A549 (cell line): ENCODE data around the gene MCTP1. TPM values are rescaled to one million over a fixed set of nuclear protein-coding genes. Genes with fewer than 3 reads are reported as not detected.

ENCODE experiments used
- ATAC-seq, 2 experiments: fragments of 200-7000 bp in 1 of 2; fragments of >200 bp in 1 of 2; cut with Nextera tagmentation in 1 of 2; cut with Tn5 transposase in 1 of 2; 3 replicates each; pipeline versions ENCODE4 v1.8.0 to v1.9.1; 2018 to 2020; ENCODE audit warnings: mild to moderate bottlenecking in 1 of 2, moderate library complexity in 1 of 2
- CTCF ChIA-PET: fragments of 300-600 bp; sonication (Branson Sonifier 250); formaldehyde crosslinking; extraction: SDS; loops from one replicate; lab custom pipeline; 2021; ENCODE audit warnings: antibody characterized with exemption, inconsistent platforms; lab: Yijun Ruan, JAX
- POLR2A ChIA-PET: fragments of 350-600 bp; formaldehyde crosslinking; extraction: SDS; loops from one replicate; lab custom pipeline; 2021; ENCODE audit warnings: antibody characterized with exemption, inconsistent platforms; lab: Yijun Ruan, JAX
- DNase-seq, 2 experiments: peaks; one replicate each; pipeline versions ENCODE4 v3.0.0 to v3.0.0-alpha.2; 2011 to 2016; ENCODE audit warnings: low read depth in 1 of 2, low spot score in 1 of 2
- FAIRE-seq: peaks from 2 replicates; lab custom pipeline; 2011; peaks lifted over from hg19 to GRCh38; lab: Jason Lieb, UNC
- H3K27ac ChIP-seq, 2 experiments: fragments of >200 bp; sonication (Bioruptor Twin); formaldehyde crosslinking; 3 replicates each; pipeline ENCODE4 v1.5.1; 2016 to 2017
- H3K4me1 ChIP-seq: fragments of >200 bp; sonication (Bioruptor Twin); formaldehyde crosslinking; 3 replicates; pipeline ENCODE4 v1.6.1; 2016
- H3K4me2 ChIP-seq: fragments of >200 bp; sonication (Bioruptor Twin); formaldehyde crosslinking; 3 replicates; pipeline ENCODE4 v1.6.1; 2016
- H3K4me3 ChIP-seq: fragments of >200 bp; sonication (Bioruptor Twin); formaldehyde crosslinking; 3 replicates; pipeline ENCODE4 v1.5.1; 2016
- H3K9me3 ChIP-seq: fragments of >200 bp; sonication (Bioruptor Twin); formaldehyde crosslinking; 3 replicates; pipeline ENCODE4 v1.6.1; 2016
- ATOH8 ChIP-seq: fragments of 250-450 bp; sonication (Bioruptor Pico); IDR thresholded peaks from 2 replicates; pipeline ENCODE4 v1.5.0; 2020; ENCODE audit warnings: low read depth, mild to moderate bottlenecking, moderate library complexity
- BCL3 ChIP-seq: fragments of >200 bp; sonication (Bioruptor Twin); formaldehyde crosslinking; IDR thresholded peaks from 3 replicates; pipeline ENCODE4 v1.6.1; 2016
- CBX8 ChIP-seq: fragments of 200-600 bp; sonication (generic); IDR thresholded peaks from 2 replicates; pipeline ENCODE4 v1.6.1; 2016
- CHD2 ChIP-seq: fragments of 150-350 bp; IDR thresholded peaks from 2 replicates; pipeline ENCODE4 v1.6.1; 2014; ENCODE audit warnings: low read length; ENCODE audit not compliant: partially characterized antibody
- CTCF ChIP-seq: fragments of >200 bp; sonication (Bioruptor Twin); formaldehyde crosslinking; IDR thresholded peaks from 3 replicates; pipeline ENCODE4 v1.5.1; 2016
- EHF ChIP-seq: fragments of 250-450 bp; sonication (Bioruptor Pico); IDR thresholded peaks from 2 replicates; pipeline ENCODE4 v1.5.0; 2020; ENCODE audit warnings: mild to moderate bottlenecking
- HES2 ChIP-seq: fragments of >200 bp; sonication (Bioruptor Twin); formaldehyde crosslinking; IDR thresholded peaks from 2 replicates; pipeline ENCODE4 v1.6.1; 2016
- JUNB ChIP-seq: fragments of >200 bp; sonication (Bioruptor Twin); formaldehyde crosslinking; IDR thresholded peaks from 2 replicates; pipeline ENCODE4 v1.6.1; 2016
- MAFK ChIP-seq: fragments of 450-650 bp; IDR thresholded peaks from 2 replicates; pipeline ENCODE4 v1.6.1; 2014; ENCODE audit not compliant: partially characterized antibody
- MAX ChIP-seq: IDR thresholded peaks from 2 replicates; pipeline ENCODE4 v1.6.1; 2012
- POLR2AphosphoS2 ChIP-seq: conservative IDR thresholded peaks from 2 replicates; pipeline ENCODE4 v1.6.1; 2012; ENCODE audit warnings: low read length, improper control_type of control experiment, inconsistent platforms
- REST ChIP-seq: fragments of 200-600 bp; sonication (generic); IDR thresholded peaks from 2 replicates; pipeline ENCODE4 v1.6.1; 2016; ENCODE audit warnings: antibody characterized with exemption, mild to moderate bottlenecking, moderate library complexity
- RFX5 ChIP-seq: fragments of 450-650 bp; IDR thresholded peaks from 2 replicates; pipeline ENCODE4 v1.7.1; 2014; ENCODE audit warnings: antibody characterized with exemption, mild to moderate bottlenecking, moderate library complexity
- SMC3 ChIP-seq: fragments of >200 bp; sonication (Bioruptor Twin); formaldehyde crosslinking; IDR thresholded peaks from 3 replicates; pipeline ENCODE4 v1.6.1; 2018; ENCODE audit warnings: inconsistent platforms
- TFCP2L1 ChIP-seq: fragments of 250-450 bp; sonication (Bioruptor Pico); IDR thresholded peaks from 2 replicates; pipeline ENCODE4 v1.5.0; 2021; ENCODE audit warnings: mild to moderate bottlenecking
- ZC3H11A ChIP-seq: fragments of 450-650 bp; IDR thresholded peaks from 2 replicates; pipeline ENCODE4 v1.6.1; 2014; ENCODE audit warnings: antibody characterized with exemption, mild to moderate bottlenecking
- WGBS: methylation state at CpG from one replicate; pipeline ENCODE4 v1.1.6; 2017; ENCODE audit errors: missing lambda C conversion rate; 5-methylcytosine and 5-hydroxymethylcytosine counted together
- polyA plus RNA-seq, 4 experiments: library from polyadenylated mRNA; depleted of rRNA in 3 of 4; stranded (reverse); fragments of >200 nt; fragmentation: RNase III in 1 of 4; extraction: RNeasy Plus Mini Kit Qiagen cat#74134 plus additional on column Dnase treatment in 1 of 4; gene quantifications; 2 replicates in 3 of 4; 3 replicates in 1 of 4; pipeline ENCODE4 v1.2.3, GENCODE V29; 2011 to 2017

The MCTP1 gene
- polyA plus RNA-seq, 2 of the 4 experiments (the other 2 are of a cell fraction) = 5.4 to 6.9 TPM

- TF ChIP-seq EHF (CRISPR knock-in tag) = no peak
- TF ChIP-seq TFCP2L1 (CRISPR knock-in tag) = no peak
Measured at GRCh38 chr5:94782383-94782782, 502.5 kb downstream of the MCTP1 start (continued).

GRCh38 chr5:94779684-94780083 is 505.2 kb downstream of the MCTP1 start:
- Histone ChIP-seq H3K27ac (no peak overlapping the region), H3K4me3 (no peak overlapping the region), H3K4me2 (no peak overlapping the region)
- DNase-seq = no peak
- 95% methylated on average over 1 of the region's 1 CpG for WGBS
- TF ChIP-seq ATOH8 (CRISPR knock-in tag) (no peak), MAFK (peak; percentile 44)
- TF ChIP-seq, all 56 proteins: peak for 1
- POLR2A ChIA-PET = no interaction called here
- FAIRE-seq = no peak
- no peak for ATAC-seq
- CTCF ChIA-PET = no interaction called here
- no peaks in the 10 kb centered on the region for H3K4me1 ChIP-seq
- no peaks in the 10 kb centered on the region for H3K9me3 ChIP-seq

GRCh38 chr5:94778732-94779131 is 506.2 kb downstream of the MCTP1 start:
- H3K4me1 ChIP-seq = no peaks in the 10 kb centered on the region
- FAIRE-seq (no peak), DNase-seq (no peak), ATAC-seq (no peak)
- H3K27ac ChIP-seq = no peak overlapping the region
- no peak overlapping the region for H3K4me3 ChIP-seq
- ChIA-PET CTCF (interaction anchor here (1.3 kb wide), 1 partner anchor 41 kb away, joined by 3 read pairs; no protein-coding TSS in a partner anchor), POLR2A (no interaction called here)
- 50% methylated on average over 3 of the region's 3 CpGs for WGBS
- H3K9me3 ChIP-seq = no peaks in the 10 kb centered on the region
- H3K4me2 ChIP-seq = no peak overlapping the region
- no peak for TF ChIP-seq JUNB
- TF ChIP-seq, all 56 proteins: peak for 0

GRCh38 chr5:94778299-94778698 is 506.6 kb downstream of the MCTP1 start:
- CTCF ChIA-PET = interaction anchor here (1.3 kb wide), 1 partner anchor 40 kb away, joined by 3 read pairs; no protein-coding TSS in a partner anchor
- 88% methylated on average over 5 of the region's 5 CpGs for WGBS
- Histone ChIP-seq H3K9me3 (no peaks in the 10 kb centered on the region), H3K27ac (no peak overlapping the region), H3K4me3 (no peak overlapping the region), H3K4me2 (no peak overlapping the region), H3K4me1 (no peaks in the 10 kb centered on the region)
- POLR2A ChIA-PET = no interaction called here
- TF ChIP-seq BCL3 (no peak), MAX (no peak), CTCF (no peak), CBX8 (no peak), ZC3H11A (no peak), HES2 (no peak), TFCP2L1 (CRISPR knock-in tag) (no peak), REST (no peak), ATOH8 (CRISPR knock-in tag) (no peak), SMC3 (no peak), RFX5 (no peak), JUNB (no peak), CHD2 (no peak), POLR2AphosphoS2 (no peak)
- FAIRE-seq = no peak
- DNase-seq = no peak
- no peak for ATAC-seq
